ENCODE data around the gene RASSF3. TPM values are rescaled to one million over a fixed set of nuclear protein-coding genes. Genes with fewer than 3 reads are reported as not detected.
"Not testable (repeated sequence)": the region's sequence is repeated elsewhere in the genome, so short reads cannot be mapped to it uniquely, and the experiment has no call there.

The RASSF3 gene, protein sequence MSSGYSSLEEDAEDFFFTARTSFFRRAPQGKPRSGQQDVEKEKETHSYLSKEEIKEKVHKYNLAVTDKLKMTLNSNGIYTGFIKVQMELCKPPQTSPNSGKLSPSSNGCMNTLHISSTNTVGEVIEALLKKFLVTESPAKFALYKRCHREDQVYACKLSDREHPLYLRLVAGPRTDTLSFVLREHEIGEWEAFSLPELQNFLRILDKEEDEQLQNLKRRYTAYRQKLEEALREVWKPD
- 31.2 TPM for total RNA-seq

- peak; percentile 92 for DNase-seq
Observed at GRCh38 chr12:64610079-64610659, at the start of gene RASSF3. RASSF3 (plus strand) TSS chr12:64610495; CDS start chr12:64610633, 138 bp downstream.

DNA sequence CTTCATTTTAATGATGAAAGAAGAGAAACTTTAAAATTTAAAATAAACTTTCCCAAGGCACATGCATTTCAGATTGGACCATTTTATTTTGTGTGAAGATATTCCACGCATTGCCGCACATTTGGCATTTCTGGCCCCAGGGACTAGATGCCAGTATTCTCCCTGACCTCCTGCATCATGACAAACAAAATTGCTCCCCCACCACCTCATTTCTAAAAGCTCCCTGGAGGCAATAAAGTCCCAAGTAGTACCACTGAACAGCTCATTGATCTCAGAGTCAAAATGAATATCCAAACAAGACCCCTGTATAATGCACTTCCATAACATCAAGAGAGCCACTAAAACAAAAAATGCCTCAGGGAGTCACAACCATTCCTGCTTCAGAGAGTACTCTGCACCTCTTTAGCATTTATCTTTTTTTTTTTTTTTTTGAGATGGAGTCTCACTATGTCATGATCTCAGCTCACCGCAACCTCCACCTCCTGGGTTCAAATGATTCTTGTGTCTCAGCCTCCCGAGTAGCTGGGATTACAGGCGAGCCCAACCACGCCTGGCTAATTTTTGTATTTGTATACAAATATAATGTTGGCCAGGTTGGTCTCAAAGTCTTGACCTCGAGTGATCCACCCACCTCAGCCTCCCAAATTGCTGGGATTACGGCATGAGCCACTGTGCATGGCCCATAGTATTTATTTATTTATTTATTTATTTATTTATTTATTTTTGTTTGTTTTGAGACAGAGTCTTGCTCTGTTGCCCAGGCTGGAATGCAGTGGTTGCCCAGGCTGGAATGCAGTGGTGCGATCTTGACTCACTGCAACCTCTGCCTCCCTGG is 48.8 kb upstream of the RASSF3 start:
- no peak for DNase-seq

DNA sequence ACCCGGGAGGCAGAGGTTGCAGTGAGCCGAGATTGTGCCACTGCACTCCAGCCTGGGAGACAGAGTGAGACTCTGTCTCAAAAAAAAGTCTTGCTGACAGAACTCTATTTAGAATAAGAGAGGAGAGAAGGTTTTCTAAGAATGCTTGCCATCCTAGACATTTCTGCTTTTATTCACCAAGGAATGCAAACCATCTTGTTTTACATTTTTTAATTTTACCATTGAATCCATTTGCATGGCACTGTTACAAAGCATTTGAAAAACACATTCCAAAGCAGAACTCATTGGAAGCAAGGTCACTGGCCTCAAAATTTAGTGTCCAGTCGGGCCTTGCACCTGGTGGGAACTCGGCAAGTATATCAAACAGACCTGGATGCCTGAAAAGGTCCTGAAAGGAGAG is 44.2 kb upstream of the RASSF3 start:
- no peak for DNase-seq

DNA sequence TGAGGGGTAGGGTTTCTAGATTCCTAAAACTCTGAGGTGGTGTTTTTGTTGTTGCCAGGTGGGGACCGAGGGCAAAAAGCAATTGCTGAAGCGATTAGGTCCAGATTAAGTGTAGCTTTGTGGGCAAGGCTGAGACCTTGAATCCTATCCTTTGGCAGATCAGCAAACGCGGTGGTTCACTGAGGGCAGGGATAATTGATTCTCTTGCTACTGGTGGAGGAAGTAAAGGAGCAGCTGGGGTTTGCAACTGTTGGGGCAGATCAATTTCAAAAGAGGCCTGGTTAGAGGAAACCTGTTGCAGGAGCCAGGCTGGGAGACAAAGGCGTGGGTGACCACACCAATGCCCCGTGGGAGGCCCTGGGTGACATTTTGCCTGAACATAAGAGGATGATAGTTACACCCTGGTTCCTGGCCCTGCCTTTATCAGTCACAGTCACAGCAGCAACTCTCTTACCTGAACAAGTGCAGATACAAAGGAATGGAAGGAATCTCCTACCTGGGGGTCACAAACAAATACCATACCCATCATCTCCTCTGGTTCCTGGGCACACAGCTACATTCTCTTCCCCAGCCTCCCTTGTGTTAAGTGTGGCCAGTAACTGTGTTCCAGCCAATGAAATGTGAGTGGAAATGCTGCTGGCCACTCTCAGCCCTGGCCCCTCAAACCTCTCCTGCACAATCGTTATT is 43.3 kb upstream of the RASSF3 start:
- DNase-seq: peak; percentile 83

DNA sequence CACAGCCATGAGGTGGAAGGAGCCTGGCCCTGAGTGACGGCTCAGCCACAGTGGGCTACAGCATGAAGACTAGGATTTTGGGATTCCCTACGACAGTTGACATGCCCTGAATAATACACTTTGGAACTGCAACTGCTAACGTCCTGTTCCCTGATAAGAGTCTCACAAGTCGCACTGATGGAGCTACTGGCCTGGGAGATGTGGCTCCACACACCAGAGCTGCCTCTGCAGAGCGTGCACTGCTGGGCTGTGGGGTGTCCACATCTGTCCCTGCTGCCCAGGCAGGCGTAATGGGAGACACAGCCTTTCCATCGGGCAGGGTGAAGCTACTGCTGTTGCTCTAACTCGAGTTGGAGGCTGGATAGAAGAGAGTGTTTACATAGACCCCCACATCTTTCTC is 42.7 kb upstream of the RASSF3 start:
- no peak for DNase-seq

DNA sequence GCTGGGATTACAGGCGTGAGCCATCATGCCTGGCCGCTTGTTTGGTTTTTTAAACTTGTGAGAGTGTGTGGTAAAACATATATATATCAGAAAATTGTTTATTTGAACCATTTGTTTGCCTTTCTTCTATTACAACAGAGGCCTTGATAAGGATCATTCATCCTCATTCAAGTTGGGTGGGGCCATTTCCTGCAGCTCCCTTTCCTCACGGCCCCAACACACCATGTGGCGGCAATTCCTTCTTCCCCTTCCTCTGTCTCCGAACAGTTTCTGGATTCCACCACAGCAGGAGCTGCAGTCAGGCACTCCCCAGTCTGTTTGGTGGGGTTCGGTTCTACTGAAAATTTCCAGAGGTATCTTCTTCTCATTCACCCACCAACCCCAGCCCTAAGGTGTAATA is 42.0 kb upstream of the RASSF3 start:
- DNase-seq: no peak

GRCh38 chr12:64569923-64570691 is 40.2 kb upstream of the RASSF3 start:
- DNase-seq: peak; percentile 76

DNA sequence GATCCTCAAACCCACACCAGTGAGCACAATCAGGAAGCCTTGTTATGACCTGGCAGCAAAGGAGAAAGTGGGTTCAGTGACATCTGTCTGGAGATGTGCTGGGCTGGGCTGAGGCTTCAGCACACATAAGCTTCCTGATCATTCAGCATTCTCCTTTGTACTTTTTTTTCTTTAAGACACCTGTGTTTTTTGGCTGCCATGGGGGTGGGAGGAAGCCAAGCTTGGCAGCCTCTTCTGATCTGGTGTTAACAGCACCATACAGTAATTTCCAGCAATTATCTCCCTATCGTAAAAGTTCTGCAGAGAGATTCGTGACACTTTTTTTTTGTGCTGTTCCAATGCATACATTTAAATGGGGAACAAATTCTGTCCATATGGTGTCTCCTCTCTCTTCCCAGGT is 38.9 kb upstream of the RASSF3 start:
- peak; percentile 70 for DNase-seq

GRCh38 chr12:64572241-64572640 is 38.1 kb upstream of the RASSF3 start:
- DNase-seq: no peak

DNA sequence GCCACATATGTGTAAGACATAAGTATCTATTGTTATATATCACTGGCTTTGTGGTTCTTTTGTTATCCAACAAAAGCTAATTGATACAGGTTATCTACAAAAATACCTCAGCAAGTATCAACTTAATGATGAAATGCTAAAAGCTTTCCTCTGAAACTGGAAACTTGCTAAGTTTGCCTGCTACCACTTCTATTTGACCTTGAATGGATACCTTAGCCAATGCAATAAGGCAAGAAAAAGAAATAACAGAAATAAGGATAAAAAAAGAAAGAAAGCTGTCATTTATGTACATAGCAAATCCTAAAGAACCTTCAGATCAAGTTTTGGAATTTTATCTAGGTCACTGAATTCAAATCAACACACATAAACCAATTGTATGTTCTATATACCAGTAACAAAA is 35.5 kb upstream of the RASSF3 start:
- DNase-seq: no peak

GRCh38 chr12:64577046-64577445 is 33.2 kb upstream of the RASSF3 start:
- no peak for DNase-seq

DNA sequence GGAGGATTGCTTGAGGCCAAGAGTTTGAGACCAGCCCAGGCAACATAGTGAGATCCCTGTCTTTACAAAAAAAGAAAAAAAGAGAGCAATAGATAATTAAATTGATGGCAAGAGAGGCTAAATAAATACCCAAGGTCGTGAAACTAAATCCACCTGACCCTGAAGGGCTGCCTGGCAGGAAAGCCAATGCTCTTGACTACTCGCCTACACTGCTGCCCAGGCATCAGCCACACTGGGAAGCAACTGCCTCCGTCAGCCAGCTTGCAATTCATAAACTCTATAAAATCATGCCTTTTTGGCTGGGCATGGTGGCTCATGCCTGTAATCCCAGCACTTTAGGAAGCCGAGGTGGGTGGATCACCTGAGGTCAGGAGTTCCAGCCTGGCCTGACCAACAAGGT is 31.7 kb upstream of the RASSF3 start:
- DNase-seq: no peak

DNA sequence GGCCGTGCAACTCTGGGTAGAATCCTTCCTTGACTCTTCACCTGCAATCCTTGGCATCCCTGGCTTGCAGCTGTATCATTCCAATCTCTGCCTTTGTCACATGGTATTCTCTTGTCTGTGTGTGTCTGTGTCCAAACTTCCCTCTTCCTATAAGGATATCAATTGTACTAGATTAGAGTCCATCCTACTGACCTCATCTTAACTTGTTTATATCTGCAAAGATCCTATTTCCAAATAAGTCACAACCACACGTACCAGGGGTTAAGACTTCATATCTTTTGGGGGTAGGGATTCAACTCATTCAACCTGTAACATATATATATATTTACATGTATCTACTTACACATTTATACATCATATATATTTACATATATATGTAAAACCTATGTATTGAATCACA is 29.6 kb upstream of the RASSF3 start:
- no peak for DNase-seq

GRCh38 chr12:64582114-64582513 is 28.2 kb upstream of the RASSF3 start:
- DNase-seq: no peak

DNA sequence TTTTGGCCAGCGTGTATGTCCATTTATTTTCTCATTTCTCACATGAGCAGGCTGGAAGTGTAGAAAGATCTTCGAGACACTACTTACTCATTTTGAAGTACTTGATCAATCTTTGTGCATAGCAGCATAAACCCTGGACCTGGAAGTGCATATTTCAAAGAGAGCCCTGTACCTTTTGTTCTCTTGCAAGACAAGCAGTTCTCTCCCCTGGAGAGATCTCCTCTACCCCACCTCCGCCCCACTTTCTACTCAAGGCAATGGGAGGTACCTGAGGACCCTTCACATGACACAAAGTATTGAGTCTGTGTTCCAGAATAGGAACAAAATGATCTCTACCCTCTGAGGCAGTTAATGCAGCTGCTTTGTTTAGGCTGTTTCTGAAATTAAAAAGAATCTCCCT is 27.4 kb upstream of the RASSF3 start:
- no peak for DNase-seq

- not testable (repeated sequence) for DNase-seq
Observed at GRCh38 chr12:64583395-64583770, 26.9 kb upstream of the RASSF3 start.

GRCh38 chr12:64583771-64584421 is 26.4 kb upstream of the RASSF3 start:
- no peak for DNase-seq

- no peak for DNase-seq
Observed at GRCh38 chr12:64585104-64585503, 25.2 kb upstream of the RASSF3 start.

DNA sequence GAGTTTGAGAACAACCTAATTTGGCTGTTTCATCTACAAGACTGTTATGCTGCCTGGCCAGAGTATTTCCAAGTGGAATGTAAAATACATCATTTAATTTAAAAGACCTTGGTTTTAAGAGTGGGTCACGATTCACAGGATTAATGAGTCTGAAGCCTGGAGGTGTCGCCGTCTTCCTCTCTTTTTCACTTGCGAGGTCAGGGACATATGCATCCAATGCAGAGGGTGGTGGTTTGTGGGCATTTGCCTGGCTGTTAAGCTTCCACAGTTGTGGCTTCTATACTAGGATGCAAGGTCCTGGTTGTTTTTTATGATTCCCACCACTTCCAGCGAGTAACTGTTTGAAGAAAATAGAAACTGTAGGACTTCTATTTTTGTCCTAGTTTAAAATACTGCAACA is 22.8 kb upstream of the RASSF3 start:
- no peak for DNase-seq

DNA sequence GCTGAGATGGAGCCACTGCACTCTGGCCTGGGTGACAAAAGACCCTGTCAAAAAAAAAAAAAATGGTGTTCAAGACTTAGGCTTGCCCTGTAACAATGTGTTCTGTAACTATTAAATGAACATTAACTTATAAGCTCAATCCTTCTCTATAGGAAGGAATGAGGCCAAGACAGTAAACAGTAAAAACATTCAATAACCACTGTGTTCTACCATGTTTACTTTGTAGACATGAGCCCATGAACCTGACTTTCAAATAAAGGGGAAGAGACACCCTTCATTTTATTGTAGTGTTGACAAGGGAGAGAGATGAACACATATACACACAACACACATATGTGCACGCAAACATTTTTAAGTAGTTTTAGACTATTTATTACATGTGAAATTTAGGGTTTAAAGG is 20.1 kb upstream of the RASSF3 start:
- DNase-seq: no peak

All from tongue (tissue), 2 donors.